Measurements from ENCODE around the gene PCID2.
"Not testable (repeated sequence)": the region's sequence is repeated elsewhere in the genome, so short reads cannot be mapped to it uniquely, and the experiment has no call there.

Gene PCID2

GRCh38 chr13:113245849-113246796, 37.7 kb upstream of the PCID2 start:
- H3K4me2 ChIP-seq (ENCODE audit: low read depth, low read length) = no peak overlapping the region
- H3K9me3 ChIP-seq (replicated peaks; ENCODE audit: insufficient read depth, low read length) = no peaks in the 10 kb centered on the region
- 0 out of 2 replicates have a peak, but pooled peaks cover 3% of the 10 kb centered on the region for H3K36me3 ChIP-seq (replicated peaks; ENCODE audit: insufficient read depth, low read length)
- TF ChIP-seq EZH2 (optimal IDR thresholded peaks at IDR 0.05; ENCODE audit: low read depth, low read length) (no peak), CTCF (IDR thresholded peaks at IDR 0.05; ENCODE audit: low read length) (peak; percentile 31)
- no peak overlapping the region for H2AFZ ChIP-seq (ENCODE audit: low read length)
- H3K4me1 ChIP-seq (ENCODE audit: low read length) = no peaks in the 10 kb centered on the region
- H3K27ac ChIP-seq (ENCODE audit: low read length) = no peak overlapping the region
- H3K9ac ChIP-seq (ENCODE audit: low read length) = no peak overlapping the region
- DNase-seq = no peak
- no peak overlapping the region for H3K4me3 ChIP-seq (ENCODE audit: low read length)
- H4K20me1 ChIP-seq (ENCODE audit: insufficient read depth, low read length) = no peaks in the 10 kb centered on the region
- no peaks in the 10 kb centered on the region for H3K9me2 ChIP-seq (replicated peaks; ENCODE audit: insufficient read depth, low read length)
- no peaks in the 10 kb centered on the region for H3K79me2 ChIP-seq (ENCODE audit: low read length)
- no peaks in the 10 kb centered on the region for H3K27me3 ChIP-seq (replicated peaks; ENCODE audit: insufficient read depth, low read length)
- no peaks in the 10 kb centered on the region for H3F3A ChIP-seq (ENCODE audit: insufficient read depth, low read length)

GRCh38 chr13:113243847-113244246, 35.4 kb upstream of the PCID2 start:
- no peak overlapping the region for H3K4me3 ChIP-seq (ENCODE audit: low read length)
- H3K79me2 ChIP-seq (ENCODE audit: low read length) = no peaks in the 10 kb centered on the region
- H2AFZ ChIP-seq (ENCODE audit: low read length) = no peak overlapping the region
- no peaks in the 10 kb centered on the region for H3F3A ChIP-seq (ENCODE audit: insufficient read depth, low read length)
- H3K27ac ChIP-seq (ENCODE audit: low read length) = no peak overlapping the region
- no peaks in the 10 kb centered on the region for H3K27me3 ChIP-seq (replicated peaks; ENCODE audit: insufficient read depth, low read length)
- H3K4me2 ChIP-seq (ENCODE audit: low read depth, low read length) = no peak overlapping the region
- H3K9me2 ChIP-seq (replicated peaks; ENCODE audit: insufficient read depth, low read length) = no peaks in the 10 kb centered on the region
- no peaks in the 10 kb centered on the region for H3K9me3 ChIP-seq (replicated peaks; ENCODE audit: insufficient read depth, low read length)
- no peak for TF ChIP-seq EZH2phosphoT487 (IDR thresholded peaks at IDR 0.05; ENCODE audit: low read length)
- TF ChIP-seq EZH2 (optimal IDR thresholded peaks at IDR 0.05; ENCODE audit: low read depth, low read length) = no peak
- no peak for TF ChIP-seq CTCF (IDR thresholded peaks at IDR 0.05; ENCODE audit: low read length)
- no peak for DNase-seq
- H4K20me1 ChIP-seq (ENCODE audit: insufficient read depth, low read length) = no peaks in the 10 kb centered on the region
- no peaks in the 10 kb centered on the region for H3K4me1 ChIP-seq (ENCODE audit: low read length)
- no peak overlapping the region for H3K9ac ChIP-seq (ENCODE audit: low read length)
- H3K36me3 ChIP-seq (replicated peaks; ENCODE audit: insufficient read depth, low read length) = no peaks in the 10 kb centered on the region

- H3K4me1 ChIP-seq (ENCODE audit: low read length); H2AFZ ChIP-seq (ENCODE audit: low read length); H3K36me3 ChIP-seq (replicated peaks; ENCODE audit: insufficient read depth, low read length); H3K9me2 ChIP-seq (replicated peaks; ENCODE audit: insufficient read depth, low read length); H4K20me1 ChIP-seq (ENCODE audit: insufficient read depth, low read length); H3K79me2 ChIP-seq (ENCODE audit: low read length); H3K9me3 ChIP-seq (replicated peaks; ENCODE audit: insufficient read depth, low read length); H3F3A ChIP-seq (ENCODE audit: insufficient read depth, low read length); H3K27ac ChIP-seq (ENCODE audit: low read length); H3K9ac ChIP-seq (ENCODE audit: low read length); H3K4me2 ChIP-seq (ENCODE audit: low read depth, low read length); DNase-seq; H3K27me3 ChIP-seq (replicated peaks; ENCODE audit: insufficient read depth, low read length); H3K4me3 ChIP-seq (ENCODE audit: low read length): not testable (repeated sequence)
Measured at GRCh38 chr13:113241623-113242022, 33.2 kb upstream of the PCID2 start.

- TF ChIP-seq EZH2phosphoT487 (IDR thresholded peaks at IDR 0.05; ENCODE audit: low read length) = no peak
- TF ChIP-seq CTCF (IDR thresholded peaks at IDR 0.05; ENCODE audit: low read length) = no peak
- no peak for TF ChIP-seq EZH2 (optimal IDR thresholded peaks at IDR 0.05; ENCODE audit: low read depth, low read length)
- no peak for DNase-seq
Measured at GRCh38 chr13:113239986-113240385, 31.5 kb upstream of the PCID2 start.

More at GRCh38 chr13:113239986-113240385, 31.5 kb upstream of the PCID2 start:
- H3K4me2 ChIP-seq (ENCODE audit: low read depth, low read length) = no peak overlapping the region
- H3K27me3 ChIP-seq (replicated peaks; ENCODE audit: insufficient read depth, low read length) = no peaks in the 10 kb centered on the region
- H3K4me3 ChIP-seq (ENCODE audit: low read length) = no peak overlapping the region
- no peaks in the 10 kb centered on the region for H3K4me1 ChIP-seq (ENCODE audit: low read length)
- H3K9me3 ChIP-seq (replicated peaks; ENCODE audit: insufficient read depth, low read length) = no peaks in the 10 kb centered on the region
- no peaks in the 10 kb centered on the region for H3K9me2 ChIP-seq (replicated peaks; ENCODE audit: insufficient read depth, low read length)
- H3K27ac ChIP-seq (ENCODE audit: low read length) = no peak overlapping the region
- no peak overlapping the region for H2AFZ ChIP-seq (ENCODE audit: low read length)
- H3K9ac ChIP-seq (ENCODE audit: low read length) = no peak overlapping the region
- no peaks in the 10 kb centered on the region for H4K20me1 ChIP-seq (ENCODE audit: insufficient read depth, low read length)
- no peaks in the 10 kb centered on the region for H3K79me2 ChIP-seq (ENCODE audit: low read length)
- no peaks in the 10 kb centered on the region for H3F3A ChIP-seq (ENCODE audit: insufficient read depth, low read length)
- no peaks in the 10 kb centered on the region for H3K36me3 ChIP-seq (replicated peaks; ENCODE audit: insufficient read depth, low read length)

Data from MM.1S (cell line).